GM18507 (cell line): ENCODE measurements around the gene MRPS7.
A peak's percentile ranks its signal among the peaks of the same experiment; 100 is the strongest.
"Not testable (repeated sequence)": the region's sequence is repeated elsewhere in the genome, so short reads cannot be mapped to it uniquely, and the experiment has no call there.

Source experiments
- DNase-seq: peaks from one replicate; pipeline ENCODE4 v3.0.0; 2011; ENCODE audit warnings: low read depth; ENCODE audit not compliant: insufficient read length; ENCODE audit errors: extremely low spot score
- FAIRE-seq: peaks from 2 replicates; lab custom pipeline; 2011; peaks lifted over from hg19 to GRCh38; lab: Jason Lieb, UNC

The MRPS7 gene

DNA sequence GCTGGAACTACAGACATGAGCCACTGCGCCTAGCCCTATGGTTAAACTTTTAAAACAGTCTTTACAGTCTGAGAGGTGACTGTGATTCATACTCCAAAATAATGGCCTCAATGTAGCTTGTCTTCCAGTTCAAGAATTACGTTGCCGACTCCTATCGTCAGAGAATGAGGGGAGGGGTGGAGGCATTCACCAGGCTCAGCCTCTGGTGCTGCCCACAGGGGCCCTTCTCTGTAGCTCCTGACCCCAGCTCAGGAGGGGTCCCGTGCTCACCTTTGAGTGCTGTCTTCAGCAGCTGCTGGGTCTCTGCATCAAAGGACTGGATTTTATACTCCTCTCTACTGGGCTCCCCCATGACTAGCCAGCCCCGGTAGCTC, 8.2 kb downstream of the MRPS7 start:
- no peak for DNase-seq
- no peak for FAIRE-seq

DNA sequence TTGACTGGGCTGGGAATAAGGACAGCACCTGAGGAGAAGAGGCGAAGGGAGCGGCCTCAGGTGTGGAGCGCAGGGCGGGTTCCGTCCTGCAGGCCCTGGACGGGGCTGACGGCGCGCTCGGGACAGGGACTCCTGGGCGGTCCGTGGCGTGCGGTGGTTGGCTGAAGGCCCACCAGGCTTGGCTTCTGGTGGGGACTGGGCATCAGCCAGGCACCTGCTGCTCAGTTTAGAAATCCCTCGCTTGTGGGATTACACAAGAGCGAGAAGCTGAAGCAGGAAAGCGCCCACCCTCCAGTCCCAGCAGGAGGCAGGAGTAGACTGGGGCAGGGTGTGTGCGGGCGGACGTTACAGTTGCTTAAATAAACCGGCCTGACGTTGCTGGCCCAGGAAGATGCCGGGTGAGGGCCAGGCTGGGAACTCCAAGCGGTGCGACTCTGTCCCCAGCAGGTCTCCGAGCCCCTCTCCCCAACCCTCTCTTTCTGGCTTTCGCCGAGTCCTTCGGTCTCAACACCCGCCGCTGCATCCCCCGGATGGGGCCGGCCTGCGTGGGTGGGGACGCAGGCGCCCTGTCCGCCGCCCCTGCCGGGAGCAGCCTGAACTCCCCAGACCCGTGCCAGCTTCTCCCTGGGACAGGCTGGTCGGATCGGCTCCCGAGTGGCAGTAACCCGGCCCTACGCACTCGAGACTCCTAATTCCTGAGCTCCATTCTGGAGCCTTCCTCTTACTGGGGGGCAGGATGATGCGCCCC, 8.7 kb downstream of the MRPS7 start:
- peak; percentile 47 for DNase-seq
- peak; percentile 63 for FAIRE-seq

DNA sequence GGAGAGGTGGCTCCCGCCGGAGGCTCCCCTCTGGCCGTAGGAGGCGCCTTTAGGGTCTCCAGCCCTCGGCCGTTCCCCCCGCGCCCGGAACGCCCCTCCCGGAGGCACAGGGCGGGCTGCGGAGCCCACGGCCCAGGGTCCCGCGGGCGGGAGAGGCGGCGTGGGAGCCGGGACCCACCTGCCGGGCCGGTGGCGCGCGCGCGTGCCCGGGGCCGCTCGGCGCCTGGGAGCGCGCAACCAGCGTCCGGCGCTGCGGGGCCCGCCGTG, 9.2 kb downstream of the MRPS7 start, which contains the start of gene MIF4GD:
TSS of gene MIF4GD (minus strand) at position 266 of the 267 bp plus-strand sequence. CDS start 1,036 bp downstream, outside the sequence.
- FAIRE-seq (no peak), DNase-seq (no peak)

DNA sequence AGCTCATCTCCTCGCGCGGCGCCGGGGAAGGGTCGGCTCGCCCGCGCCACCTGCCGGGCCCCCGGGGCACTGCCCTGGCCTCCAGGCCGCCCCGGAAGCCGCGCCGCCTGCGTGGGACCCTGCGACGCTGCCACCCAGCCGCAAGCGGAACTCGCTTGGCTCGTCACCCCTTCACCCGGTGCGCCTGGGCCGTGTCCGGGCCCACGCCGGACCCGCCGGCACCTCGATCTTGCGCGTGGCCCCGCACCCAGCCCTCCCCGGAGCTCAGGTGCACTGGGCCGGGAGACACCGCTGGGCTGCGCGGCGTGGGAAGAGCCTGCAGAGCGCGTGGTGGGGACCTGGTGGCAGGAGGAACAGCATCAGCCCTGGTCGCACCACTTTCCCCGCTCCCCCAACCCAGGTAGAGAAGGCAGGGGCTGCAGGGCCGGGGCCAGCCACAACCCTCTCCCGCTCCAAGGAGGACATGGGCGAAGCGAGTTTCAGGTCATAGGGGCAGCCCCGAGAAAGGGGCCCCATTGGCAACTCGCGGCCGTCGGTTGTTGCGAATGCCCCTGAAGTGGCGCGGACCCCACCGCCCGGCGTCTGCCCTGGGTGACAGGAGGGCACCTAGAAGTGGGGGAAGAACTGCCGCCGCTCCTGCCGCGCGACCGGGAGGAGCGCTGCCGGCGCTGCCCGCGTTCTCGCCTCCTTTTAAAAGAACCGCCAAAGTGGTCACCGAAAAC, 9.7 kb downstream of the MRPS7 start:
- DNase-seq (peak; percentile 91), FAIRE-seq (peak; percentile 78)

DNA sequence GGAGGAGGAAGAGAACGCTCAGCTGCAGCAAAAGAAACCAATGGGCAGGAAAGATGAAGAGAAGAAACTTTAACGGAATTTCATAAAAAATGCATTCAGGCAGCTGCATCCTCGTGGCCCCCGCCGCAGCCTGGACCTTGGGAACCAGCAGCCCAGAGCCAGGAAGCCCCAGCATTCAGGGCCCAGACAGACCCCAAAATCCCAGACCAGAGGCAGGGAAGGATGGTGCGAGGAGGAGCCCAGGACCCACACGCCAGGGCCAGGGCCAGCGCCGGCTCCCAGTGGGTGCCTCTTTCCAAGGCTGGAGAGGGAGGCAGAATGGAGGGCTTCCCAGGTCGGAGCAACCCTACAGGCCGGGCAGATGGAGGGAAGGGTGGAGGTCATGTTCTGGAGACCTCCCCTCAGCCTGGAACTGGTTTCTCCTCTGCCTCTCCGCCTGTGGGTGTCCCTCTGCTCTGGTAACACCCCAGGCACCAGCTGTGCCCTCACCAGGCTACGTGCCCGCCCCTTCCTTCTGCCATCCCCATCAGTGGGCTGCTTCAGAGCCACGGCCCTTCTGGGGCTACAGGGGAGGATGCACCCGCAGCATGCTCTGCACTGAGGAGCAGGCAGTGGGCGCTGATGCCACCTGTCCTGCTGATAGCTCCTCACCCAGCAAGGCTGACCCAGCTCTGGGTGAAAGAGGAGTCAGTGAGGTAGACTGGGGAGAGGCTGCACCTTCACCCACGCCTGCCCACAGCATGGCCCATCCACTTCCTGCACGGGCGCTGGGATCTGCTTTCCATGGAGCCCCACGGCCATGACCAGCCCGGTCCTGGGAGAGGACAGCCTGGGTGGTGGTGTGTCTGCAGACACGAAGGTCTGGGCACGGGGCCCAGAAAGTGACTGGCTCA, 10.5 kb downstream of the MRPS7 start:
- FAIRE-seq, result no peak
- DNase-seq, result no peak

DNA sequence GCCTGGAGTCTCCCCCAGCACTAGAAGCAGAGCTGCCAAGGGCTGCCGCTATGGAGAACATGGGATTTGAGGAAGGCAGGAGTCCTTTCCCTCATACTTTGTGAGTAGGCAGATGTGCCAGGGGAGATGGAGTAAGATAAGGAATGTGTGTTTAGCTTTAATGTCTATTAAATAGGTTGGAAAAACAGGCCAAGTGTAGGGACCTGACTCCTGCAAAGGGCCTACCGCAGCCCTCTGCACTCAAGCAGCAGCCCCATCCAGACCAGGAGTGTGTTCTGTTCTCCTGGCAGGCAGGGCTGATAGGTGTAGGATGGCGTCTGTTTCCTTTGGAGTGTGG, 11.1 kb downstream of the MRPS7 start:
- no peak for FAIRE-seq
- no peak for DNase-seq

DNA sequence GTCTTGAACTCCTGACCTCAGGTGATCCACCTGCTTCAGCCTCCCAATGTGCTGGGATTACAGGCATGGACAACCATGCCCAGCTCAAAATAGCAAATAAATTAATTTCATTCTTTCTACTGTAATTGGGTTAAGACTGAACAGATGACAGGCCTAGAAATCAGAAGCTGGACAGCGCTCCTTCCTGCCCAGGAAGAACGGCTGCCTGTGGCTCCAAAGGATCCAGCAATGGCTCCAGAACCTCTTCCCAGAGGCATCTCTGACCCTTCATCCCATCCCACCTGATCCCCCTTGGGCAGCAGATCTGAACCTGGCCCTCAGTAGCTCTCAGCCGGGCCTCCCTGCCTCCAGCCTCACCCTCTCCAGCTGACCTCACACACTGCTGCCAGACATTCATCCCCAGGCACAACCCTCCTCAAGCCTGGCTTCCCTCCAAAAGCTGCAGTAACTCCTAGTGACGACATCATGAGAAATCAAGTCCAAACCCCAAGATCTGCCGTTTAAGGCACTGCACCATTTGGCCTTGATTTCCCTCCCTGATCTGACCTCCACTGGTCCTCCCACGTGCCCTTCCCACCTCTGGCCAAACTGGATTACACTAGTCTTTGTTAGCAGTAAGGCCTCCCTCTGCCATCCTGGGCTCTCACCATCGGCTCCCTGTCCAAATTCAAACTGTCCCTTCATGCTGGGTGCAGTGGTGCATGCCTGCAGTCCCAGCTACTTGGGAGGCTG, 12.5 kb downstream of the MRPS7 start:
- FAIRE-seq (no peak), DNase-seq (no peak)

DNA sequence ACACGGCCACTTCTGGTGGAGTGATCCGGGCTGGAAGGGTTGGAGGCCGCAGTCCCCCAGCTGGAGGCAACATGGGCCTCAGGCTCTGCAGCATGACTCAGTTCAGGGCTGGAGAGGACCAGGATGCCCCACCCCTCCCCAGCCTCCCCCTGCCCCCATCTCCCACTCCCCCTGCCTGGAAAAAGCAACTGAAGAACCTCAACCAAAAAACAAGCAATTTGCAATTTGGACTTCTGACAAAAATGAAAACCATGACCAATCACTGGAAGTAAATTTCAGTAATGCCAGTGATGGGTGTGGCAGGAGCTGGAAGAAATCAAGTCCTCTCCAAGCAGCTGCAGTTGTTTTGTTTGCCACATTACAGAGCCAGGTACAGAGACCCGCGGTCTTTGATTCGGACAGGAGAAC, 16.0 kb downstream of the MRPS7 start:
- FAIRE-seq, result no peak
- DNase-seq, result no peak

DNA sequence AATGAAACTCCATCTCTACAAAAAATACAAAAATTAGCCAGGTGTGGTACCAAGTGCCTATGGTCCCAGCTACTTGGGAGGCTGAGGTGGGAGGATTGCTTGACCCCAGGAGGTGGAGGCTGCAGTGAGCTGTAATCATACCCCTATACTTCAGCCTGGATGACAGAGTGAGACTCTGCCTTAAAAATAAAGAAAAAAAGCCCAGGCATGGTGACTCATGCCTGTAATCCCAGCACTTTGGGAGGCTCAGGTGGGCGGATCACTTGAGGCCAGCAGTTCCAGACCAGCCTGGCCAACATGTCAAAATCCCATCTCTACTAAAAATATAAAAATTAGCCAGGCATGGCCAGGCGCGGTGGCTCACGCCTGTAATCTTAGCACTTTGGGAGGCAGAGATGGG, 18.5 kb downstream of the MRPS7 start:
- DNase-seq, FAIRE-seq: not testable (repeated sequence)

DNA sequence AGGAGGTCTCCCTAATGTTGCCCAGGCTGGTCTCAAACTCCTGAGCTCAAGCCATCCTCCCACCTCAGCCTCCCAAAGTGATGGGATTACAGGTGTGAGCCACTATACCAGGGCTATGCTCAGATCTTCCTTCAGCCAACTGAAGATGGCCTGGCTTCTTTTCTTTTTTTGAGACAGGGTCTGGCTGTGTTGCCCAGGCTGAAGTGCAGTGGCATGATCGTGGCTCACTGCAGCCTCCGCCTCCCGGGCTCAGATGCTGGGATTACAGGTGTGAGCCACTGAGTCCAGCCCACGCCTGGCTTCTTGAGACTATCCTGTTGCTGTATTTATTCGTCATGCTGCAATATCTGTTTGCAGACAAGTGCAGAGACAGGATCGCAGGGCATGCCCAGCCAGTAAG, 23.4 kb downstream of the MRPS7 start:
- no peak for FAIRE-seq
- DNase-seq, result no peak

DNA sequence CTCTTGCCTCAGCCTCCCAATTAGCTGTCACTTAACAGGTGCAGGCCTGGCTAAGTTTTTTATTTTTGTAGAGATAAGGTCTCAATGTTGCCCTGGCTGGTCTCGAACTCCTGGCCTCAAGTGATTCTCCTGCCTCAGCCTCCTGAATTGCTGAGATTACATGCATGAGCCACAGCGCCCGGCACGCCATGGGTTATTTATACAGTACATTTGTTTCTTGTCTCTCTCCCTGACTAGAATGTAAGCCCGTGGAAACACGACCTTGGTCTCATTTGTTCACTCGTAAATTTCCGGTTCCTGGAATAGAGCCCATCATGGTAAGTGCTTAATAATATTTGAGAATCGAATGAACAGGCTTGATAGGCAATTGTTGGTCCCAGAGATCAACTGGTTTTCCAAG, 25.5 kb downstream of the MRPS7 start:
- DNase-seq (no peak), FAIRE-seq (no peak)

DNA sequence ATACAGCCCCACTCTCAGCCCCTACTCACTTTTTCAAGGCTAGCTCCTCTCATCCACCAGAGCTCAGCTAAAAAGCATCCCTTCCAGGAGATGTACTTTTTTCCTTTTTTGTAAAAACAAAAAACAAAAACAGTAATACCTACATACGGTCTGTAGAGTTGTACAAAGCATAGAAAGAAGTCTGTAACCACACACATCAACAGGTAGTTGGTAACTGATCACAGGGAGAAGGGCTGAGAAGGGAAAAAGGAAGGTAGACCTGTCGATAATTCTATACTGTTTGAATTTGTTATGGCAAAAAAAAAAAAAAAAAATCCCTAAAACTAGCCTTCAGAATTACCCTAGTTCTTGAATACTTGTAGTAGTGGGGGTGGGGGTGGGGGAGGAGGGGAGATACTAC, 26.7 kb downstream of the MRPS7 start:
- no peak for DNase-seq
- no peak for FAIRE-seq

DNA sequence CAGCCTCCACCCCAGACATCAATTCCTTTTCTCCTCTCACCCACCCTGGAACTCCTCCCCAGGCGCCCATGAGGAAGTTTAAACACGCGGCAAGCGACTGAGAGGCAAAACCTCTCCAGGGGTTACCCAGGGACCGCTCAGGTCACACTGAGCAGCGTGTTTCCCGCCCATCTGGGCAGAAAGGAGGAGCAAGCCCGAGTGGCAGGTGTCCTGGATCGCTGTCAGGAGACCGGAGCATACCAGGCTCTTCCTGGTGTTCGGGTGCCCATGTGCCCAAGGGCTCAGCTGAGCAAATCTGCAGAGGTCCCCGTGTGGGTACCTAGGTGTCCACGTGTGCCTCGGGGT, 27.1 kb downstream of the MRPS7 start:
- FAIRE-seq (no peak), DNase-seq (no peak)

DNA sequence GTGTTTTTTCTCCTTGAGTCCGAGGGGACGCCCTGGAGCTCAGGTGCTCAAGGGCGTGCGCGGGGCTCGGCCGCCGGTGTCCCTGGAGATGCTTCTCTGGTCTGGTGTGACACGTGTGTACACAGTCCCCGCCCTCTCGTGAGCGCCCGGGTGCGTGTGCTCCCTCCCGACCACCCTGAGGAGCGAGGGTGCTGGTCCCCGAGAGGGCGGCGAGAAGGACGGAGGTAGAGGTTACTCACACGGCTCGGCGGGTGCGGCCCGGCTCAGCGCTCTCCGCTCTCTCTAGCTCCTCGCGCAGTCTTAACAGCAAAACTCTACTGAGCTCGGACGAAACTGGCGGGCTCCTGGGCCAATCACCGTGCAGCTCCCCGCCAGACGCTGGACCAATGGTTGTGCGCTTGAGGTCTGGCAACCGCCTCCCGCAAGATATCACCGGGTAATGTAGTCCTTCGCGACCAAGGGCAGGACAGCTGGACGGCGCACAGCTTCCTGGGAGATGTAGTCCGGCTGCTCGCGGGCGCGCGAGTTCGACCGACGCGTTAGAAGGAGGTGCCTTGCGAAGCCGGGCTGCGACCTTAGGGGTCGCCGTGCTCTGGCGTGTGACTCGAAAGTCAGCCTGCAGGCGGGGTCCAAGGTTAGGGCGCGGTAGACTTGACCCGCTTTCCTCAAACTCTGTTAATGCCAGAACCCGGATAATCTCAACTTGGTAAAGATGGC, 27.6 kb downstream of the MRPS7 start, which contains the start of gene SLC25A19:
TSS of gene SLC25A19 (minus strand) at position 319 of the 717 bp plus-strand sequence. CDS start 2,669 bp downstream, outside the sequence.
- DNase-seq (peak; percentile 93), FAIRE-seq (peak; percentile 98)

DNA sequence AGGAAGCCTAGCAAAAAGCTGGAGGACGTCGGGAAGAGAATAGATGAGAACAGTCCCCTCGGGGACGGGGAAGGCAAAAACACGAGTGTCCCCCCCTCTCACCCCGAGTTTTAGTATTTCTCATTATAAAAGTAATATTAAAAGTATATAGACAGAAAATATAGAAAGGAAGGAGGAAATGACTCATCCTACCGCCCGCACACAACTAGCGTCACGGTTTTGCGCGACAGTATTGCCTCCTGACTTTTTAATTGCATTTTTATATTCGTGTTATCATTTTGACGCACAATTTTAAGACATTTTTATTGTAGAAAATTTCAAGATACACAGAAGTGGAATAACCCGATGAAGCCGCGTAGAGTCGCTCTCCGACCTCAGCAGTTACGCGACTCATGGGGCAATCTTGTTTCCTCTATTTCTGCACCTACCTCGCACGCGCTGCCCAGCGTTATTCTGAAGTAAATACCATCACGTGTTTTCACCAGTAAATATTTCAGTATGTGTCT, 28.2 kb downstream of the MRPS7 start:
- FAIRE-seq (peak; percentile 76), DNase-seq (no peak)

DNA sequence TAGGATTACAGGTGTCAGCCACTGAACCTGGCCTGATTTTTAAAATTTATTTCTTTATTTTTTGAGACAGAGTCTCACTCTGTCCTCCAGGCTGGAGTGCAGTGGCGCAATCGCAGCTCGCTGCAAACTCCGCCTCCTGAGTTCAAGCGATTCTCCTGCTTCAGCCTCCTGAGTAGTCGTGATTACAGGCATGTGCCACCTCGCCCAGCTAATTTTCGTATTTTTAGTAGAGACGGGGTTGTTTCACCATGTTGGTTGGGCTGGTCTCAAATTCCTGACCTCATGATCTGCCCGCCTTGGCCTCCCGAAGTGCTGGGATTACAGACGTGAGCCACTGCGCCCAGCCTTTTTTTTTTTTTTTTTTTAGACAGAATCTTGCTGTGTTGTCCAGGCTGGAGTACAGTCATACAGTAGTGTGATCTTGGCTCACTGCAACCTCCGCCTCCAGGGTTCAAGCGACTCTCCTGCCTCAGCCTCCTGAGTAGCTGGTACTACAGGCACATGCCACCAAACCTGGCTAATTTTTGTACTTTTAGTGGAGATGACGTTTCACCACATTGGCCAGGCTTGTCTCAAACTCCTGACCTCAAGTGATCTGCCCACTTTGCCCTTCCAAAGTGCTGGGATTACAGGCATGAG, 31.2 kb downstream of the MRPS7 start:
- DNase-seq, FAIRE-seq: not testable (repeated sequence)

DNA sequence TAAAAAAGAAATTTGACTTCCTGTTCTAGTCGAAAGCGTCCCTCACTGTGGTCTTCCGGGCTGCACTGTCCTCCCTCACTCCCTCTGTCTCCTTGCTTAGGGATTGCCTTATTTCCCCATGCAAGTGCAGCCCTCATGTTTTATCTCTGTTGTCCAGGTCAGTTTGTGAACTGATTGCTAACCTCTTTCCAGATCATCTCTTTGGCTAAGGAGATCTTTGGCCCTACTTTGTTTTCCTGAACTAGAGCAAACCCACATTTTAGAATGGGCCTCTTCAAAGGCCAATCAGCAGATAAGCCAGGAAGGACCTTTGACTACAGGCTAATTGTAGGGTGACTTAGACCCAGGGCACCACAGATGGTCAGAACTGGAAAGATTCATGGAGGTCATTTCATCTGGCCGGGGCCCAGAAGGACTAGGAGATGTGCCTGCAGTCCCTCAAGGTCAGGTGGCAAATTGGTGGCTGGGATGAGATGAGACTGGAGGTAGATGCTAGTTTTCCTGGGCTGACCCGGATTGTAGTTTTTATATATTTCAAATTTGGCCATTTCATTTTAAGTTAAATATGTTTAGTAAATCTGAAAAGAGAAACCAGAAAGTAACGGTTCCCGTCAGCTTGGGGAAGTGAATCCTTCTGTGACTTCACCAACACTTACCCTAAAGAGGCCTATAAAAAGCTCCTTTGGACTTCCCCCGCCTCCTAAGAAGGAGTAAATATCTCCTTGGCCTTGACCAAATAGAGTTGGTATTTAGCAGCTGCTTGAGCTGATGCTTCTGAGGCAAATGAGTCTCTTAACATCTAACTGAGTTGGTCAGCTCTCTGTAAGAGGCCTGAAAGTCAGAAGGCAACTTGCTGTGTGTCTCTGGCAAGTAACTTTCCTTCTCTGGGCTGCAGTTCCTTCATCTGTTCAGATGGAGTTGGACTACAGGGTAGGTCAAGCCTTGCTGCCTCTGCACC, 33.8 kb downstream of the MRPS7 start:
- DNase-seq (no peak), FAIRE-seq (peak; percentile 98)
